Smooth muscle cell (in vitro differentiated cells): ENCODE measurements around the gene C1orf210. TPM values are rescaled to one million over a fixed set of nuclear protein-coding genes. Genes with fewer than 3 reads are reported as not detected.
A peak's percentile ranks its signal among the peaks of the same experiment; 100 is the strongest.

ENCODE experiments used
- DNase-seq: peaks from one replicate; lab custom pipeline; 2025; ENCODE audit not compliant: unreplicated experiment; lab: John Stamatoyannopoulos, UW
- H2AFZ ChIP-seq: fragments of 200-600 bp; sonication (generic); 2 replicates; pipeline ENCODE4 v1.6.0; 2016; ENCODE audit warnings: antibody characterized with exemption, low read depth, mild to moderate bottlenecking
- H3F3A ChIP-seq: fragments of 200-600 bp; sonication (generic); 2 replicates; pipeline ENCODE4 v1.6.0; 2017; ENCODE audit warnings: antibody characterized with exemption, low read depth
- H3K27ac ChIP-seq: fragments of 200-600 bp; sonication (generic); 2 replicates; pipeline ENCODE4 v1.5.1; 2016; ENCODE audit warnings: low read depth, mild to moderate bottlenecking
- H3K27me3 ChIP-seq: fragments of 200-600 bp; sonication (generic); 2 replicates; pipeline ENCODE4 v1.6.1; 2016; ENCODE audit warnings: low read depth, mild to moderate bottlenecking
- H3K36me3 ChIP-seq: fragments of 200-600 bp; sonication (generic); 2 replicates; pipeline ENCODE4 v1.5.1; 2016; ENCODE audit warnings: low read depth
- H3K4me1 ChIP-seq: fragments of 200-600 bp; sonication (generic); 2 replicates; pipeline ENCODE4 v1.5.1; 2016; ENCODE audit warnings: low read depth
- H3K4me2 ChIP-seq: fragments of 200-600 bp; sonication (generic); 2 replicates; pipeline ENCODE4 v1.6.0; 2016; ENCODE audit warnings: mild to moderate bottlenecking
- H3K4me3 ChIP-seq: fragments of 200-600 bp; sonication (generic); 2 replicates; pipeline ENCODE4 v1.5.1; 2016; ENCODE audit warnings: mild to moderate bottlenecking
- H3K79me2 ChIP-seq: fragments of 200-600 bp; sonication (generic); 2 replicates; pipeline ENCODE4 v1.6.0; 2016; ENCODE audit warnings: low read depth, mild to moderate bottlenecking
- H3K9ac ChIP-seq: fragments of 200-600 bp; sonication (generic); 2 replicates; pipeline ENCODE4 v1.6.0; 2016; ENCODE audit warnings: low read depth
- H3K9me3 ChIP-seq: fragments of 200-600 bp; sonication (generic); replicated peaks from 2 replicates; pipeline ENCODE4 v1.5.1; 2016; ENCODE audit warnings: low read depth
- H4K20me1 ChIP-seq: fragments of 200-600 bp; sonication (generic); 2 replicates; pipeline ENCODE4 v1.6.0; 2016; ENCODE audit warnings: low read depth
- CTCF ChIP-seq: fragments of 200-600 bp; sonication (generic); IDR thresholded peaks from 2 replicates; pipeline ENCODE4 v1.5.1; 2017; ENCODE audit warnings: borderline replicate concordance, mild to moderate bottlenecking, antibody characterized with exemption; ENCODE audit not compliant: insufficient read depth, poor library complexity, severe bottlenecking
- WGBS: methylation state at CpG from one replicate; pipeline ENCODE4 v1.1.7; 2016; ENCODE audit warnings: low lambda C conversion rate; 5-methylcytosine and 5-hydroxymethylcytosine counted together
- polyA plus RNA-seq: library from polyadenylated mRNA; unstranded; fragments of >200 nt; fragmentation: Nextera tagmentation; extraction: Ambion mirVana; gene quantifications from 2 replicates; pipeline ENCODE4 v1.2.1, GENCODE V29; 2016
- total RNA-seq: library from RNA; depleted of rRNA; stranded (reverse); fragments of >200 nt; gene quantifications from 2 replicates; pipeline ENCODE4 v1.2.3, GENCODE V29; 2014

The C1orf210 gene
- total and polyA plus RNA-seq, 2 experiments from 2014 or later = 0.72 to 1.2 TPM

- no peaks in the 10 kb centered on the region for H3K4me1 ChIP-seq
- no peaks in the 10 kb centered on the region for H3K27me3 ChIP-seq
- no peak overlapping the region for H3K9ac ChIP-seq
- no peaks in the 10 kb centered on the region for H3K36me3 ChIP-seq
- no peaks in the 10 kb centered on the region for H3F3A ChIP-seq
- no peak overlapping the region for H3K4me2 ChIP-seq
- no peak overlapping the region for H3K4me3 ChIP-seq
- WGBS = 91% methylated on average over 16 of the region's 16 CpGs
- no peaks in the 10 kb centered on the region for H3K79me2 ChIP-seq
- H2AFZ ChIP-seq = no peak overlapping the region
- no peak overlapping the region for H3K27ac ChIP-seq
- no peaks in the 10 kb centered on the region for H4K20me1 ChIP-seq
- no peak for DNase-seq
- peak; percentile 14 for TF ChIP-seq CTCF
- no peaks in the 10 kb centered on the region for H3K9me3 ChIP-seq
These were observed 31.5 kb upstream of the C1orf210 start for GRCh38 chr1:43316738-43317520.

GRCh38 chr1:43315963-43316737 lies 30.8 kb upstream of the C1orf210 start:
- no peak overlapping the region for H2AFZ ChIP-seq
- no peak for TF ChIP-seq CTCF
- DNase-seq = no peak
- no peak overlapping the region for H3K27ac ChIP-seq
- no peaks in the 10 kb centered on the region for H3F3A ChIP-seq
- no peaks in the 10 kb centered on the region for H3K36me3 ChIP-seq
- H3K4me3 ChIP-seq = no peak overlapping the region
- no peaks in the 10 kb centered on the region for H4K20me1 ChIP-seq
- no peak overlapping the region for H3K4me2 ChIP-seq
- H3K9ac ChIP-seq = no peak overlapping the region
- WGBS = 95% methylated on average over 10 of the region's 10 CpGs
- no peaks in the 10 kb centered on the region for H3K27me3 ChIP-seq
- no peaks in the 10 kb centered on the region for H3K9me3 ChIP-seq
- no peaks in the 10 kb centered on the region for H3K4me1 ChIP-seq
- no peaks in the 10 kb centered on the region for H3K79me2 ChIP-seq

GRCh38 chr1:43315481-43315880 lies 30.1 kb upstream of the C1orf210 start:
- Histone ChIP-seq H3K27ac (no peak overlapping the region), H3K4me2 (no peak overlapping the region), H3F3A (no peaks in the 10 kb centered on the region), H3K36me3 (no peaks in the 10 kb centered on the region), H4K20me1 (no peaks in the 10 kb centered on the region), H3K4me3 (no peak overlapping the region), H3K9me3 (no peaks in the 10 kb centered on the region), H3K4me1 (no peaks in the 10 kb centered on the region), H3K79me2 (no peaks in the 10 kb centered on the region), H3K27me3 (no peaks in the 10 kb centered on the region), H2AFZ (no peak overlapping the region), H3K9ac (no peak overlapping the region)
- no peak for TF ChIP-seq CTCF
- WGBS = 95% methylated on average over 3 of the region's 3 CpGs
- no peak for DNase-seq
